ENCODE data around the gene TANGO6.

GRCh38 chr16:68993885-68994284 is 150.6 kb downstream of the TANGO6 start:
- TF ChIP-seq CTCF (IDR thresholded peaks at IDR 0.05) (no peak), POLR2A (IDR thresholded peaks at IDR 0.05) (no peak)

Data from adrenal gland (tissue), 5 donors.